ENCODE measurements around the gene SF3B2.
"Not testable (repeated sequence)": the region's sequence is repeated elsewhere in the genome, so short reads cannot be mapped to it uniquely, and the experiment has no call there.

SF3B2 gene

GRCh38 chr11:66016793-66017177 is 35.4 kb upstream of the SF3B2 start:
- no peak for DNase-seq

- no peak for DNase-seq
These were observed 34.8 kb upstream of the SF3B2 start for GRCh38 chr11:66017321-66017720.

- no peak for DNase-seq
These were observed 32.0 kb upstream of the SF3B2 start for GRCh38 chr11:66020212-66020611.

GRCh38 chr11:66020618-66021357 is 31.4 kb upstream of the SF3B2 start:
- DNase-seq: no peak

- DNase-seq: no peak
These were observed 29.6 kb upstream of the SF3B2 start for GRCh38 chr11:66022401-66023185.

GRCh38 chr11:66023186-66023440 is 29.1 kb upstream of the SF3B2 start:
- DNase-seq: not testable (repeated sequence)

GRCh38 chr11:66026017-66026529 is 26.1 kb upstream of the SF3B2 start, which contains the start of gene CATSPER1:
Gene CATSPER1 (minus strand): TSS chr11:66026479. CDS start chr11:66026379, 100 bp downstream.
- DNase-seq: no peak

- DNase-seq: no peak
These were observed 19.0 kb upstream of the SF3B2 start for GRCh38 chr11:66032957-66033735.

GRCh38 chr11:66035653-66036333 is 16.4 kb upstream of the SF3B2 start:
- DNase-seq: no peak

- no peak for DNase-seq
These were observed 15.8 kb upstream of the SF3B2 start for GRCh38 chr11:66036334-66036710.

- DNase-seq: no peak
These were observed 14.8 kb upstream of the SF3B2 start for GRCh38 chr11:66037327-66037726.

GRCh38 chr11:66039765-66040164 is 12.4 kb upstream of the SF3B2 start:
- DNase-seq: no peak

- no peak for DNase-seq
These were observed 9.8 kb upstream of the SF3B2 start for GRCh38 chr11:66042227-66042995.

GRCh38 chr11:66042996-66043906 is 8.9 kb upstream of the SF3B2 start:
- no peak for DNase-seq

GRCh38 chr11:66044757-66045156 is 7.4 kb upstream of the SF3B2 start:
- DNase-seq: no peak

GRCh38 chr11:66045177-66045639 is 7.0 kb upstream of the SF3B2 start:
- DNase-seq: peak; percentile 42

GRCh38 chr11:66046901-66047300 is 5.3 kb upstream of the SF3B2 start:
- DNase-seq: no peak

- DNase-seq: no peak
These were observed 4.4 kb upstream of the SF3B2 start for GRCh38 chr11:66047541-66048365.

GRCh38 chr11:66048547-66049323 is 3.4 kb upstream of the SF3B2 start, which contains the start of gene GAL3ST3:
Gene GAL3ST3 (minus strand): TSS chr11:66049161. CDS start chr11:66045415, 3,746 bp downstream.
- no peak for DNase-seq

All from NCI-H187 treated with DMSO at 0.1 percent for 48 hours (cell line).